ENCODE data around the gene NBR1. TPM values are rescaled to one million over a fixed set of nuclear protein-coding genes. Genes with fewer than 3 reads are reported as not detected.

NBR1 gene
- total and polyA plus RNA-seq, 3 donors from 2014 or later, result 146 to 302 (median 244) TPM

Small RNA genes lying within 50 kb of the gene (small RNA-seq; reads per million reads assigned to genes)
- 0.09 to 0.37 reads per million in 2 donors for gene AC060780.2
- gene AC060780.3, result 0 reads per million in 2 donors
- gene AC135721.1, result 0 reads per million in 2 donors
- gene RF00004, result 0 reads per million in 2 donors
- 0 reads per million in 2 donors for gene RNU2-1

Other genes starting within 250 kb of the NBR1 start
- gene AARSD1, start 206.8 kb upstream of the NBR1 start, total RNA-seq, result 10 to 100 TPM; 62.0 to 84.3 TPM
- gene AARSD1, start 206.8 kb upstream of the NBR1 start, polyA plus RNA-seq (ENCODE audit: insufficient read depth, low read depth, low replicate concordance), result 184 TPM
- gene PTGES3L, start 191.1 kb upstream of the NBR1 start, total RNA-seq, result 1 to 10 TPM; 2.8 to 5.2 TPM
- 5.5 TPM for gene PTGES3L, start 191.1 kb upstream of the NBR1 start, polyA plus RNA-seq (ENCODE audit: insufficient read depth, low read depth, low replicate concordance)
- gene RUNDC1, start 190.6 kb upstream of the NBR1 start, total RNA-seq, result 10 to 100 TPM; 18.5 to 20.2 TPM
- gene RUNDC1, start 190.6 kb upstream of the NBR1 start, polyA plus RNA-seq (ENCODE audit: insufficient read depth, low read depth, low replicate concordance), result 17.5 TPM
- 100 to 1,000 TPM; 457 to 634 TPM for gene RPL27, start 172.8 kb upstream of the NBR1 start, total RNA-seq
- gene RPL27, start 172.8 kb upstream of the NBR1 start, polyA plus RNA-seq (ENCODE audit: insufficient read depth, low read depth, low replicate concordance), result 1,036 TPM
- gene IFI35, start 164.4 kb upstream of the NBR1 start, total RNA-seq, result 10 to 100 TPM in 1 of 2 donors, 1 to 10 TPM in 1; 8.0 to 12.7 TPM
- 15.0 TPM for gene IFI35, start 164.4 kb upstream of the NBR1 start, polyA plus RNA-seq (ENCODE audit: insufficient read depth, low read depth, low replicate concordance)
- 100 to 1,000 TPM; 201 to 277 TPM for gene VAT1, start 148.8 kb upstream of the NBR1 start, total RNA-seq
- 204 TPM for gene VAT1, start 148.8 kb upstream of the NBR1 start, polyA plus RNA-seq (ENCODE audit: insufficient read depth, low read depth, low replicate concordance)
- gene RND2, start 146.0 kb upstream of the NBR1 start, total RNA-seq, result 10 to 100 TPM; 15.7 to 33.1 TPM
- 48.7 TPM for gene RND2, start 146.0 kb upstream of the NBR1 start, polyA plus RNA-seq (ENCODE audit: insufficient read depth, low read depth, low replicate concordance)
- gene BRCA1, start 45.9 kb upstream of the NBR1 start, total RNA-seq, result 10 to 100 TPM; 28.6 to 47.7 TPM
- gene BRCA1, start 45.9 kb upstream of the NBR1 start, polyA plus RNA-seq (ENCODE audit: insufficient read depth, low read depth, low replicate concordance), result 20.9 TPM
- gene TMEM106A, start 40.7 kb downstream of the NBR1 start, total RNA-seq, result 1 to 10 TPM; 8.4 to 8.7 TPM
- 11.8 TPM for gene TMEM106A, start 40.7 kb downstream of the NBR1 start, polyA plus RNA-seq (ENCODE audit: insufficient read depth, low read depth, low replicate concordance)
- 100 to 1,000 TPM in 1 of 2 donors, 10 to 100 TPM in 1; 22.6 to 147 TPM for gene CCDC200, start 57.4 kb downstream of the NBR1 start, total RNA-seq
- gene CCDC200, start 57.4 kb downstream of the NBR1 start, polyA plus RNA-seq (ENCODE audit: insufficient read depth, low read depth, low replicate concordance), result 91.1 TPM
- gene RNU2-1, start 62.8 kb downstream of the NBR1 start, total RNA-seq, result not detected
- gene RNU2-1, start 62.8 kb downstream of the NBR1 start, polyA plus RNA-seq (ENCODE audit: insufficient read depth, low read depth, low replicate concordance), result not detected
- gene ARL4D, start 227.8 kb downstream of the NBR1 start, total RNA-seq, result 10 to 100 TPM; 26.5 to 45.6 TPM
- 48.2 TPM for gene ARL4D, start 227.8 kb downstream of the NBR1 start, polyA plus RNA-seq (ENCODE audit: insufficient read depth, low read depth, low replicate concordance)